Measurements from ENCODE around the gene SLK.

GRCh38 chr10:104025524-104025923 is 58.6 kb downstream of the SLK start:
- TF ChIP-seq EZH2 (IDR thresholded peaks at IDR 0.05): no peak
- no peak for TF ChIP-seq POLR2AphosphoS5 (IDR thresholded peaks at IDR 0.05; ENCODE audit: borderline replicate concordance, low read depth, low read length)

Measured in SK-N-MC (cell line).